DMS153 (cell line): Measurements from ENCODE around the gene EIF2A.
"Not testable (repeated sequence)": the region's sequence is repeated elsewhere in the genome, so short reads cannot be mapped to it uniquely, and the experiment has no call there.

ENCODE experiments used
- DNase-seq: peaks from one replicate; lab custom pipeline; 2025; lab: John Stamatoyannopoulos, UW

The EIF2A gene

DNA sequence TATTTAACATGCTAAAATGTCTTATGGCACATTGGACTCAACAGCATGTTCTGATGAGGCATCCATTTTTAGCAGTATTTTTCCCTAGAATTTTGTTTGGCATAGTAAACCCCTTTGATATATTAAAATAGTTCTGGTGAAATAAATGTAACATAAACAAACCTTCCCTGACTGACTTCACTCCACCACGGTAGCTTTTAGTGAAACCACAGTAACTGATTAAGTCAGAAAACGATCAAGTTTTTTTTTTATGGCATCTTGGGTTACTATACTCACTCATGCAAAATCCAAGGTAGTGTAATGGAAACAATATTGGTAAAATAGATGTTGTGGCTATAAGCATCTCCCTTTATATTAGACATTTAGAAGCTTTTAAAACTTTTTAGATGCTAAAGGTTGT is 3.1 kb upstream of the EIF2A start:
- DNase-seq = no peak

- no peak for DNase-seq
Observed at GRCh38 chr3:150544041-150544440, 2.5 kb upstream of the EIF2A start.

GRCh38 chr3:150544726-150545125 is 1.9 kb upstream of the EIF2A start:
- DNase-seq = no peak

DNA sequence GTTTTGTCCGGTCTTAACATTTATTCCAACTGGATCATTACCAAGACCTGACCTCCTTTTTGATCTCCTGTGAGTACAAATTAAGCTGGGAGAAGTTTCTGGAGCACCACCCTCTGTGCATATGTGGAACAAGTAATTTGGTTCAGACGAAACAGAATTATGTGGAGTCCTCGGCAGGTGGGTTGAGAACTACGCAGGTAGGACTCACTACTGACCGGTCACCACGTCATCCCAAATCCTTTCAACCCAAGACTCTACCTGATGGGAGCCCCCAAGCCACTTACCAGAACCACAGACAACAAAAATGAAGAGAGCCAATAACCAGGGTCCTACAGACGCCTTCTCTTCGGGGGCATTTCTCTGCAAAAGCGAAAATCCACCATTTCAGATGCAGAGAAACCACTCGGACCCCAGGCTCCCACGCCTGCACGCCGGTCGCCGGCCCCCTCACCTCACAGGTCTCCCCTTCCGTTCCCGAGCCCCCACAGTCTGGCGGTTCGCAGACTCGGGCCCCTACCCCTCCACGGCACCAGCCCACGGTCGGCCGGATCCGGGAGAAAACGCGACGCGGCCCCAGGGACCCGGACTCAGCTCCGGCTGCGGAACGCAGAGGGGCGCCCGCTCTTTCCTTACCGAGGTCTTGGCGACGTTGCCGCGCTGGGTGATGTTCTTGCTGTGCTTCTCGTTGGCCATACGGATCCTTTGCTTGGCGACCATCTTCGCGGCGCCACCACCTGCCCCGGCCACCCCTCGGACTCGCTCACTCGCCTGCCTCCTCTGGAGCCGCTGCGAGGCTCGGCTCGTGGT is 965 bp upstream of the EIF2A start:
- no peak for DNase-seq

DNA sequence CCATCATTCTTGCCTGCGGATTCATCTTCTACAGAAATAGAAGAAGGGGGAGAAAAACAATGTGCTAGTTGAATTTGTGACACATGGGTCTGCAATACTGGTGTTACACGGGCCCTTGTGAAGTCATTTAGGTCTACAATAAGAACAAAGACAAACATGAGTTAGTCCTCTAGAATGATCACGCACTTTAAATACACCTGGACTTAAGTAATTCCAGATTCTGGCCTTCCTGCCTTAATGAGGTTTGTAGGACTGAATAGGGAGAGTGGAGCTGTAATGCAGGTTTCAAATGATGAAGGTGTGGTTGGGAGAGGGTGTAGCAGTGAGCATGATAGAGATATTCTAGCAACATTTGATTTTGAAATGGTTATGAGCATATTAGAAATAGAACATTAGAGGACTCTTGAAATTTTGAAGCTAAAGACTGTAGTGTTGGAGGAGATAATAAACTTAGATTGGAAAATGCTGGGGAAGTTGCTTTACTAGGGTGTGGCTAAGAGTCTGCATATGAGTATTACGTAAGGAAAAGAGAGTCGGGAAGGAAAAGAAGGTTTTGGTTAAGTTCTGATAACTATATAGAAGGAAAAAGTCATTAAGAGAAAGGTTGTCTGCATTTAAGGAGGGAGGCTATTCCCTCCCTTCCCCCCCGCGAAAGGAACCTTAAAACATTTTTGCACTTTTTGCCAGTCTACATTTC is 606 bp downstream of the EIF2A start:
- no peak for DNase-seq

DNA sequence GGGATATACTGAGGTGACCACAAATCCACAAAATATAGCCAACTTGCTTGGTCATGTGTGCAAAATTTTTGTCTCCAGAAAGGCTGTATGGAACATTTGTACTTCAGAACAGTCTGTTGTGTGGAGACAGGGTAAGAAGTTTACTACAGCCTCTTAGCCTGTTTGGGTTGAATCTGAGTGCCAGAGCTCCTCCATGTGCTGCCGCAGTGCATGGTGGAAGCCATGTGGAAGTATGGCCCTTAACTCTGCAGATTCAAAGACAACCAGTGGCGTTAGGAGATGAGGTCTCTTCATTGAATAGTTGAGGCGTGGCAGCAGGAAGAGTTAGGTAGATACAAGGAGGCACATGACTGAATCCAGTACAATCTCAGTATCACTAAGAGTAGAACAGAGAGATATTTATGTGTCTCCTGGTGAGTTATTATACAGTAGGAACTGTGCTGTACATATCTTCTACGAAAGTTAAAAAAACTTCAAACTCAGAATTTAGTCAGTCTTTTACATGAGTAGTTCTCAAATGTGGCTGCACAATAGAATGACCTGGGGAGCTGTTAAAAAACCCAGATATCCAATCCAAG is 9.4 kb downstream of the EIF2A start:
- DNase-seq = no peak

DNA sequence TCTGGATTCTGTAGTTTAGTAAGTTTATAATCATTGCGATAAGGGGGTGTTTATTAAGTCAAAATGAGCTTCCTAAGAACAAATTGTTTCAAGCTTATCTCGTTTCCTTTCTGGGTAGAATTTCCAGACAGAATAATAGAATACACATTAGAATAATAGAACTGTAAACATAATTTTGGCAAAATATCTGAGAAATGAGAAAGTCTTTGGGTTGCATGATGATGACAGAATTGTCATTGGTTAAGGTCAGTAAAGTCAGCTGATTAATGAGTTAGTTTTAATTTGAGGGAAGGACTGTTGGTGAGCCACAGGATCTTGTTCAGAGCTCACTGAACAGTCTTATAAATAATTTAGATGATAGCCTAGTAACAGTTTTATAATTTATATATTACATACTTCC is 10.2 kb downstream of the EIF2A start:
- DNase-seq = no peak

DNA sequence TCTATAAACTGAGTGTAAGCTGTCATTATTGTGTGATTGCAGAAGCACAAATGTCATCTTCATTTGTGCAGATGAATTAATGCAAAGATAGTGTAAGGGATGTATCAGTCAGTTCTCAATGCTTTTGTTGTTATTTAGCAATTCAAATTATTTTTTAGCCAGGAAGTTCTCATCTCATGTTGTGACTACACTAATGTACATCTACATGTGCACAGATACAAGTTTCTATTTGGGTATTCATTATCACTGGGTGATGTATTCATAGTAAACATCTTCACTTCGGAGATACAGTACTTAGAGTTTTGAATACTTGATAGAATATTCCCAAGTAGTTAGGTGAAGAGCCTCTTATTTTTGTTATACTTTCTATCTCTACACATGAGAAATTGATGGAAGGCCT is 11.1 kb downstream of the EIF2A start:
- DNase-seq = no peak

GRCh38 chr3:150564243-150564642 is 17.7 kb downstream of the EIF2A start:
- DNase-seq = no peak

GRCh38 chr3:150567328-150567727 is 20.7 kb downstream of the EIF2A start:
- no peak for DNase-seq

- DNase-seq = no peak
Observed at GRCh38 chr3:150577855-150578254, 31.3 kb downstream of the EIF2A start.

DNA sequence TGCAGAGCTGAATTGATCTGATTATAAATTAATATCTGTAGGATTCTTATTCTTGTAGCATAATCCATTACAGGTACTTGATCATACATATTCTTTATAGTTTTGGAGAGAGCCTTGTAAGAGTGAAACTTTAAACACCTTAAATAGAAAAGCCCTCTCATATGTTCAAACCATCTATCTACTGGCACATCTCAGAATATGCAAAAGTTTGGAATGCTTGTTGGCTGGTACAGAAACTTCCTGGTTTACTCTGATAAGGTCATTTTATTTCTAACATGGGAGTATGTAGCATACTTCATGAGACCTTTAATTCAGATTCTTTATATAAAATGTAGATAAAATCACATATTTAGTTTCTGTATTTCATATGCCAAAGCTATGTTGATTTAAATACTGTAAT is 34.6 kb downstream of the EIF2A start:
- no peak for DNase-seq

DNA sequence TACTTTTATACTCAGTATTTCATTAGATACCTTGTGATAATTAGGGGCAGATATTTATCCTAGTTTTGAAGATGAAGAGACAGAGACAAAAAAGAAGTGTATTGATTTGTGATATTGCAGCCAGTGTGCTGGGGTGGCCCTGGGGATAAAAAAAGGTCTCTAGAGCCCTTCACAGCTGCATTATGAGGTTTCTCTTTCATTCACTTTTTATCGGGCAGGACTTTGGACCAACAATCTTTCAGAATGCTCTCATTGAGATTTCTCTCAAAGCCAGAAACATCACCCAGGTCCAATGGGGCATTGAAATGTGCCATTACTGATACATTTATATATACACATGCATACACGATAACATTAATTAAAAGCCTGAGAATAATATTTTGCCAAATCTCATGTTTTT is 36.0 kb downstream of the EIF2A start:
- no peak for DNase-seq

- DNase-seq = no peak
Observed at GRCh38 chr3:150583028-150583427, 36.4 kb downstream of the EIF2A start.

- no peak for DNase-seq
Observed at GRCh38 chr3:150588027-150588830, 41.6 kb downstream of the EIF2A start.

DNA sequence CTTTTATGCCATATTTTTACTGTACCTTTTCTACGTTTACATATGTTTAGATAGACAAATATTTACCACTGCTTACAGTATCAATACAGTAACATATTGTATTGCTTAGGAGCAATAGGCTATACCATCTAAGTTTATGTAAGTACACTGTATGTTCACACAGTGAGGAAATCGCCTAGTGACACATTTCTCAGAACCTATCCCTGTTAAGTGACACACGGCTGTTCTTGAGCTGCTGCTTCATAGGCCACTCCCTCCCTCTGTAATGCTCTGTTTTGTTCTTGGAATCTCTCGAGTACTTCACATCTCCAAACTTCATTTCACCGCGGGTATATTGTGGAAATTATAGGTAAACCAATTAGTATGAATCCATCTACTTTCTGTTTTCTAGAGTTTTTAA is 43.2 kb downstream of the EIF2A start:
- DNase-seq = no peak

DNA sequence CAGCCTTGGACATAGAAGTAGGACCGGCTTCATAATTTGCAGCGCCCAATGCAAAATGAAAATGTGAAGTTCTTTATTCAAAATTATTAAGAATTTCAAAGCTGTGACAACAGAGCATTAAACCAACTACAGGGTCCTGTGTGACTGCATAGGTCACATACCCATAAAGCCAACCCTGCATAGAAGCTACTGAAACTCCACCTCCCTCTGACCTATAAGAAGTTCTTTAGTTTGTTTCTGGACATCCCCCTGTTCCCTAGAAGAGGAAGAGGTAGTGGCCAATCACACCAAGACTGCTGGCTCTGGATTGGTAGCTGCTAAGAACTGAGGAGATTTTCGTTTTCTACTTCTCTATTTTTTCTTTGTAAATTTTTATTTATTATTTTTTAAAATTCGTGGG is 47.6 kb downstream of the EIF2A start:
- DNase-seq = no peak

DNA sequence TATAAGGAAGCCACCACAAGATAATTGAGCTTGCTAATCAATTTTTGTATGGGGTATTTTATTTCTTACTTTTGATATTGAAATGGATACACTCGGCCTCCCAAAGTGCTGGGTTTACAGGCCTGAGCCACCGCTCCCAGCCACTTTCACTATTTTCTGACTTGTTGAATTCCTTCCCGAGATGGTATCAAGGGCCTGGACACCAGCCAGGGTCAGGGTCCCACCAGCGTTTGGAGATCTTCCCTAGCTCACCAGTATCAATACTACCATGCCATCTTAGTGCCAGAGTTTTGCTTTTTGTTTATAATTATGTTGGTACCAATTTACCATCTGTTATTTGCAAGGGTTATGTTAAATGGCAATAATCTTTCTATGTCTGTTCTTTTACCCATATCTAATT is 51.1 kb downstream of the EIF2A start:
- DNase-seq = no peak

- no peak for DNase-seq
Observed at GRCh38 chr3:150599611-150600297, 53.2 kb downstream of the EIF2A start.

- not testable (repeated sequence) for DNase-seq
Observed at GRCh38 chr3:150600647-150601530, 54.3 kb downstream of the EIF2A start.
